NCI-H146 treated with DMSO at 0.1 percent for 48 hours (cell line): Measurements from ENCODE around the gene APOO.

Experiments
- DNase-seq: peaks from one replicate; lab custom pipeline; 2025; ENCODE audit not compliant: unreplicated experiment; lab: John Stamatoyannopoulos, UW

The APOO gene

DNA sequence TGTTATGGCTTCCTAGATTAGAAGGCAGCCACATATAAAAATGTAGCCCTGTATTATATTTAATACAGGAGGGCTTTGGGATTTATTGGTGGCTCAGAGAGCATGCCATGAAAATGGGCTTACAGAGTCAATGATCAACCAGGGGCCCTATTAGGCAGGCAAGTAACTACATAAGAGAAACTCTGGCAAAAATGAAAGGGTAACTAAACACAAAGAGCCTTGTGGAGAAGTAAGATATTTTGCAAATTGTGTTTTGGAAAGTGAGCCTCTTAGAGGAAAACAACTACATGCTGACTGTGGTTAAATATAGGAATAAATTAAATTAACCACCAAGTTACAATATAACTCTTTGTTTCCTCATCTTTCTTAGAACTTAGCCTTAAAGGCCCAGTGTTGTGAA is 119.2 kb downstream of the APOO start:
- no peak for DNase-seq

GRCh38 chrX:23787745-23788118 is 120.0 kb downstream of the APOO start:
- no peak for DNase-seq

- DNase-seq, result no peak
Measured at GRCh38 chrX:23786268-23786815, 121.4 kb downstream of the APOO start.

GRCh38 chrX:23785580-23785979 is 122.2 kb downstream of the APOO start:
- DNase-seq, result no peak

GRCh38 chrX:23784470-23785331 is 123.0 kb downstream of the APOO start:
- DNase-seq, result no peak

DNA sequence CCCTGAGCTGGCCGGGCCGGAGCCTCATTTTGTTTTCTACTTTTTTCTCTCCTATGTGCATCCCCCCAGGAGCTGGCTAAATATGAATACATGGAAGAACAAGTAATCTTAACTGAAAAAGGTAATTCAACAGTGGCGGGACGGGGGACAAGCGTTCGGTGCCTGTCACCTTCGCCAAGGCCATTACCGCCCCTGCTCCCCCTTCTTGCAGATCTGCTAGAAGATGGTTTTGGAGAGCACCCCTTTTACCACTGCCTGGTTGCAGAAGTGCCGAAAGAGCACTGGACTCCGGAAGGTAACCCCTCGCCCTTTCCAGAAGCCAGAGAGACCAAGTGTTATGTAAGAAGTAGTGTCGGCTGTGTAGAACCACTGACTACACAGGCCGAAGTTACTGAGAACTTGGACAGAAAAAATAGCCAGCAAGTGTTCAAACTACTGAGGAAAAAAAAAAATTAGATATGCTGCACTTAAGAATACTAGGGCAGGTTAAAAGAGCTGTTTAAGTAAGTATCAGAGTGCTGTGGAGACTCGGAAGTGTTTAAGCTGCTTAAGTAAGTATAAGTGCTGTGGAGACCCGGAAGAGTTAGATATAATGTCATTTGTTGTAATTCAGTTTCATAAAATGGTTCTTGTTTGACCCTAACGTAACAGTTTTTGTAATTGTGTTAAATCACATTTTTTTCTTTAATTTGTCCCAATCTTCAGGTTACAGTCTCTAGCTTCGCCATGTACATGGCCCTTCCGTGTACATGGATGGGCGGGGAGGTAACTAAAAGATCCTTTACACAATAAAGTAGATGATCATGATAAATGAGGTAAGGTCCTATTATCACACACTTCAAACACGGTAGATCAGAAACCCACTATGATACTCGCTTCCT is 123.9 kb downstream of the APOO start:
- no peak for DNase-seq
